Stimulated activated CD4-positive, alpha-beta T cell treated with anti-CD3 and anti-CD28 coated beads, Interleukin-4, amount 100 ng/mL, for 48 hours (primary cell): Measurements from ENCODE around the gene CHPT1.

Experiments
- DNase-seq, 2 donors: peaks; one replicate each; pipeline ENCODE4 v3.0.0-alpha.2; 2020; ENCODE audit warnings: low read depth in 2 of 2

The CHPT1 gene

DNA sequence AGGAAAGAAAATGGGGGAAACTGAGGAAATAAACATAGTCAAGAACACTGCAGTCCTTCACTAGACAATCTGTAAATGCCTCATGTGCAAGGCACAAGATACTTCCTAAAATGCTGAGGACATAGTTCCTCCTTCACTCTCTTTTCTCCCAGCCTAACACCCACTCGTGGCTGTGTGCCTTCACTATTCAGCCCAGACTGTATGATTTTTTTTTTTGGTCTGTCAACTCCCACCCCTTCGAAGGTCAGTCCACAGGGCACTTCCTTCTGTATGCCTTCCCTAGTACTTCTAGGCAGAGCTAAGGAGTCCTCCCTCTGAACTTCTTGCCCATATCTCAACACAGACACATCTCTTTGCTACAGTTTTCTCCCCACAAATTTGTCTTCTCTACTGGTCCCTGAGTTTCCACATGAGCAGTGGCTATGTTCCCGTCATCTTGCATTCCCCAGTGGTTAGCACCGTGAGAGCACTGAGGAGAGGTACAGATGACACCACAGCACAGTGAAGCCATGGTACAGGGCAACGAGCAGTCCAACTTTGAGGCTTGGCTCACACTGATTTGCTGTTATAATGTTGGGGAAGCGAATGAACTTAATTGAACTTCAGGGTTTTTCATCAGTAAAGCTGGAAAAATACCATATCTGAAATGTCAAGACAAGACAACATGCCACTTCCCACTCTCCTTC, 65.9 kb downstream of the CHPT1 start:
- DNase-seq, result no peak

DNA sequence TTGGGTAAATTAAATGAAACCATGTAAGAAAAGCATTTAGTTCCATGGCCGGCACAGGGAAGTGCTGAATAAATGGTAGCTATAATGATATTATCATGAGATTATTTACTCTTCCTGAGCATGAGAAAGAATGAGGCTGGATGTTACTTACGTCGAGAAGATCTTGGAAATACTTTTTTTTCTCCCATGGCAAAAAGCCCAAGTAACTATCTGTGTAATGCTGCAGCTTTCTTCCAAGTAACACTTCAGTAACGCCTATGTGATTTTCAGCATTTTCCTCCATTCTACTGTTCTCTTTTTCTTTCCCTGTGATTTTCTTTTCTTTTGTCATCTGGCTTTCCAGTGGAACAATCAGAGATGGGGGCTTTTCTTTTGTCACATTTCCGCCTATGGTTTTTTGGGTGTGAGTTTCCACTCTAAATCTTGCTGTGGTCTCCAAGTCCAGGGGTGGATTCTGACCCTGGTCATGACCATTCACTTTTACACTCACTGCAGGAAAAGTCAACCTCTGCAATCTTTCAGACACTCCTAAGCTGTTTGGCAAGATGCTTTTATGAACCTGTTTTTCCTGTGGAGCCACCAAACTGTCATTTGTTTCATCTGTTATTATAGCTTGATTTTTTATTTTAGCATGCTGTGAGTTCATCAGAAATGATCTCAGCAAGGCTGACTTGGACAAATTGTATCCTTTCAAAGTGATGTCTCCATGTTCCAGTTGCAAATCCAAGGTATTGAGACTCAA, 66.8 kb downstream of the CHPT1 start:
- no peak for DNase-seq

DNA sequence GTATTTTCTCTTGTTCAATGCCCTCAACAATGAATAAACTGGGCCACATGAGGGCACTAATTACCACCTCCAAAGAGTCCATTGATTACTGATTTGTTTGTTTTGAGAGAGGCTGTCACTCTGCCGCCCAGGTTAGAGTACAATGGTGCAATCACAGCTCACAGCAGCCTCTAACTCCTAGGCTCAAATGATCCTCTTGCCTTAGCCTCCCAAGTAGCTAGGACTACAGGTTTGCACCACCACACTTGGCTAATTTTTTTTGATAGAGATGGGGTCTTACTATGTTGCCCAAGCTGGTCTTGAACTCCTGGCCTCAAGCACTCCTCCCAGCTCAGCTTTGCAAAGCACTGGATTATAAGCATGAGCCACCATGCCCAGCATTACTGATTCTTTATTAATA, 70.1 kb downstream of the CHPT1 start:
- no peak for DNase-seq

DNA sequence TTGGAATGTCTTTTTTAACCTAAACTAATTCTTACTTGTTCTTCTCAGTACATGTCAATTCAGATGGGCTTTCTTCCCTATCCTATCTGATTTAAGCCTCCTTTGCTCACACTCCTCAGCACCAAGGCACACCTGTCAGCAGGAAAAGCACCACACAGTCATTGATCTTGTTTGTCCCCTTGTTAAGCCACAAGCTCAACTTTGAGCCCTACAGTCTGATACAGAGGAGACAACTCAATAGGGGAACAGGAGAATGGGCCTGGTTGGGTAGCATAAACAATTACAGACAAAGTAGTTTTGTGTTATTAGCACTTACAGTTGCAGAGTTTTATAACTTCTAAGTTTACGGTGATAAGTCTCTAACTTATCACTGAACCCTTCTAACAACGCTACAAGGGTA, 71.3 kb downstream of the CHPT1 start:
- DNase-seq, result no peak

DNA sequence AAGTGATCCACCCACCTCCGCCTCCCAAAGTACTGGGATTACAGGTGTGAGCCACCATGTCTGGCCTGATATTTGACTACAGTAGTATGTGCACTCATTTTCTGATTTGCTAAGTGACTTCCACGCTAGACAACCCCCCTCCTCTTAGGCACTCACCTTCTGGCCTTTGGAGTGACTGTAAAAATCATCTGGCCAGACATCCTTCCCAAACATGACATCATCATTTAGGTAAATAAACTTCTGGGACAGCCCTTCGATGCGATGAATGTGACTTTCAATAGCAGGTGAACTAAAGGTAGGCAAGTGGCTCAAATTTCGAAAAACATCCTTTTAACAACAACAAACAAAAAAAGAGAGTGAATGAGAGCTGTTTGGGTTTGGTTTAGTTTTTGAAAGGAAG, 72.4 kb downstream of the CHPT1 start:
- no peak for DNase-seq

DNA sequence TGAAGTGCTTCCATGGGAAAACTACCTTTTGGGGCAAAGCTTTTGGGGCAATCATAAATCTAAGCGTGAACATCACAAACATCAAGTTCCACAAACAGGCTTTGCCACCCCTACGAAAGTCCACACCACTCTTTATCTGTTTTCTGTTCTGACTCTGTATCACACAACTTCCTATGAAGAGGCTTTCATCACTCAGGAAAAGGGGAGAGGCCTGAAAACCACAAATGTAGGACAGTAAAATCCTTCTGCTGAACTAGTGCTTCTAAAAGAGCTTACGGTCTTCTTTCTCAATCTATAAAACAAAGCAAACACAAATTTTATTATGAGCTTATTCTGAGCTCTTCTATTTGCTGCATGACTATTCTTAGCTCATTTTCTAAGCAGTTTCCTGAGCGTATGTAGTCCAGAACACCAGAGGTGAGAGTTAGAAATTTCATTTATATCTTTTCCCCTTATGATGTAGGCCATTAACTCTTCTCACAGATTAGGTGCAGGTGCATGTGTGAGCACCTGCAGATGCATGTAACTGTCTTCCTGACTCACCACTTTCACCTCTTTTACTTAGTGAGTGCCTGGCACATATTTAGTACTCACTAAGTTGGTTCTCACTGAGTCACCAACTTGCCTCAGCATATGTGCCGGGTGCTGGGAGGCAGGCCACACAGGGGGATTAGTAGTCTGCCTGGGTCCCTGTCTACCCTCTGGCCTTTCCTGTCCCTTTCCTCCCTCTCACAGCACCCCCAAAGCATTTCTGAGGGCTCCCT, 74.8 kb downstream of the CHPT1 start:
- DNase-seq, result no peak

DNA sequence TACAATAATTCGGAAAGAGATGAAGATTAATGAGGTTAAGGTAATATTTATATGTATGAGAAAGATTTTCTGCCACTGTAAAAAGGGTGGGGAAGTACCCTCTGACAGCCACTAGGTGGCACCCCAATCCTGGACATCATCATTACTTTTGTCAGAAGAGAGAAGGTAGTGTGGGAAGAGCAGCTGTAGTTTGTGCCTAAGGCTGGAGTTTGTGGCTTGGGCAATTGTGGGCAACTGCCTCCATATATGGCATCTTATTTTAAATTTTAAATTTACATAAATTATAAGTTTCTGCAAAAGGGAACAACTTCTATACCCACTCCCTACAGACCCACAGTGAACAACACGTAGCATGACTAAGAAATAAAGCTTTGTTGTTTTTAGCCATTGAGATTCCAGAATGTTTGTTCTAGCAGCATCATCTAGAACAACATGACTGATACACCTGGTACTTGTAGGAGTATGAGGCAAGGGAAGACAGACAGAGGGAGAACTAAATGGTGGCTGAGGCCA, 76.3 kb downstream of the CHPT1 start:
- DNase-seq, result peak; percentile 26 to 54

DNA sequence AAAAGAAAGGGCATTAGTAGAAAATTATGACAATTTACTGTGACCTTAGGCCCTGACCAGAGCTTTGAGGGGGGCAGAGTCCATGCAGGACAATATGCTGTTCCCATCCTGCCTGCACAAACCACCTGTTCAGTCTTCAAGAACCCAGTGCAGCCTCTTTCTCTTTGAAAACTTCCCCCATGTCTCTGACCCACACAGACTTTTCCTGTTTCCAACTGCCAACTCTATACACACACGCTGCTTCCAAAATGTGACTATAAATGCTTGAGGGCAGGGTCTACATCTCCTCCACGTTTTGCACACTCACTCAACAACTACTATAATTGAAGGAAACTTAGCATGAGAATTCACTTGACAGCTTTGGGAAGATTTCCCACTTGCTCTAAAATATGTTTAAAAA, 78.4 kb downstream of the CHPT1 start:
- DNase-seq, result no peak

DNA sequence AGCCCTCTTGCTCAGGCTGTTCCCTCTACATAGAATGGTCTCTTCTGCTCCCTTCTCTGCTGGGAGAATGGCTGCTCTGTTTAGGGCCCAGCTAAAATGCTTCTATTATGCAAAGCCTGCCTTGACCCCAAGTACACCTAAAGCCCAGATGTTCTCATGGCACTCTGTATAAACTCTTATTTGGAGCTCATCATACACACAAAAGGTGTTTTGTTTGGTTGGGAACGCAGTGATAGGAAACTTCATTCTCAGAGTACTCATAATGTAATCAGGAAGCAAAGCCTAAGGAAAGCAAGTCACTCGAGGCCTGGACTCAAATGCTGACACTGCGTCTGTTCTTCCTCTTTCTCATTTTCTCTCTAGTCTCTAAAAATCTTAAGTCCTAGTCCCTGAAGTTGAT, 80.0 kb downstream of the CHPT1 start:
- no peak for DNase-seq

DNA sequence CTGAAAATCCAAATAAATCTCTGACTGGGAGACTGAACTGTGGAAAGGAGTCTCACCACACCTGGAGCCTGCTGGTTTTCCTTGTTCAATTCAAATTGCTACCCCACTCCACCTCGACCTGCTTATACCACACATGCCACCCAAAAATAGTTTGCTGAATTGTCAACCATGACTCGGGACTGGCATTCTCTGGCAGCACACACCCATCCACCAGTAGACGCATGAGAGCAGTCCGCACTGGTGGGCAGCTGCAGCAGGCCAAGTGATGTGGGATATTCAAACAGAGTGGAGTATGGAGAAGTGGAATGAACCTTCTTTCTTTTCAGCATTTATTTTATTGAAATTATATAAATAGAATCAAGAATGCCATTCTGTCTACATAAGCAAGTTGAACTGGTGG, 80.5 kb downstream of the CHPT1 start:
- no peak for DNase-seq
